ENCODE results near the gene SLC12A1.

Gene SLC12A1

DNA sequence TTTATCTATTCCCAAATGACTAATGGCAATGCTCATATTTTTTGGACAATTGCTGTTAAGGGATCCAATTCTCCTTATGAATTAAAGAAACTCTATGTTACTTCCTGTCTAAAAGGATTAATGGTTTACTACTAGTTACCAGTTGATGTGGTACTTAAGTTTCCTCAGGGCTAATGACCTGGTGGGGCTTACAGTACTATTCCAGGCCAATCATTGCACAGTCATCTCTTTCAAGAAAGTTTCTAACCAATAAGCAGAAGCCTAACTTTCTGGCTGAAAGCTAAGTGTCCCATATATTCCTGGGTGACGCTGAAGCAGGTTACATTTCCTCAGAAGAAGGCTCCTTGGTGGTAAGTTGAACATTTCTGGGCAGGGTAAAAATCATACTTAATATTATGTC, at the start of gene SLC12A1:
Gene SLC12A1, plus strand, starts transcription at position 322 of the 400 bp plus-strand sequence. CDS start 1,418 bp downstream, outside the sequence.
- DNase-seq, result no peak

DNA sequence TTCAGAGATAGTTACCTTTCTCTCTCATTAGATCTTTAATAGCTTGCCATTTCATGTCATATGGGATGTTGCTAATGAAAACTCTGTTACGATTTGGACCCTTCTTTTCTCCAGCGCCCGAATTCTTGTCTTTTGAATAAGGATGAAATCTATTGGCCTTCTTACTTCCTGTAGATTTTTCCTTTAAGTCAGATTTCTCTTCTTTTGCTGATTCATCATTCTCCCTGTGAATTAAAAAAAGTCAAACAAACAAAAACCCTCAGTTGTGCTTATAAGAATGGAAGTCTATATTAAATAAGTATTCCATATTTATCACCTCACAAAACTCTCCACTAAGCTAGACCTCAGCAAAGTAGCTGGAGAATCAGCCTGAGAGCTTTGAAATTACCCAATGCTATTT, 37.5 kb upstream of the SLC12A1 start:
- no peak for DNase-seq

DNA sequence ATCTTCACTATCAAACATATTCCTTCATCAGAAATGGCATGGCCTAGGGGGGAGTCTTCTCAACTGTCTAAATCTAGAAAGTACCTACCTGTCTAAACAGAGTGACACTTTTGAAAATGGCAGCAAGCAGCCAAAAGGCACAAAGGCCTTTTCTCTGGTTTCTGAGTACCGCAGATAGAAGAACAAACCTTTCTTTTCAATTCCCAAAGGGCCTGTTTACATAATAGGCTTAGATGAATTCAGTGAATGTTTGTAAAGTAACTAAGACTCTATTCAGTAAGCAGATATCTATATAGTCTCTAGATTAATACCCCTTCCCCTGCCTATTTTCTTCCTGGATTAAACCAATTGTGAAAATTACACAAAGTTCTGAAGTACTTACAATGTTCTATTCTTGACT, 35.1 kb upstream of the SLC12A1 start:
- no peak for DNase-seq

DNA sequence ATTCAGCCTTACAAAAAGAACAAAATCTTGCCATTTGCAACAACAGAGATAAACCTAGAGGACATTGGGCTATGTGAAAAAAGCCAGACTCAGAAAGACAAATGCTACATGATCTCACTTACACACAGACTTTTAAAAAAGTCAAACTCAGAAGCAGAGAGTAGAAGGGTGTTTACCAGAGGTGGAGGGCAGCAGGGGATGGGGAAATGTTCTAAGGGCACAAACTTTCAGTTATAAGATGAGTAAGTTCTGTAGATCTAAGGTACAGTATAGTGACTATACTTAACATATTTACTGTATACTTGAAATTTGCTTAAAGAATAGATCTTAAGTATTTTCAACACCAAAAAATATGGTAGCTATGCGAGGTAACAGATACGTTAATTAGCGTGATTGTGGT, 31.0 kb upstream of the SLC12A1 start:
- DNase-seq, result no peak

DNA sequence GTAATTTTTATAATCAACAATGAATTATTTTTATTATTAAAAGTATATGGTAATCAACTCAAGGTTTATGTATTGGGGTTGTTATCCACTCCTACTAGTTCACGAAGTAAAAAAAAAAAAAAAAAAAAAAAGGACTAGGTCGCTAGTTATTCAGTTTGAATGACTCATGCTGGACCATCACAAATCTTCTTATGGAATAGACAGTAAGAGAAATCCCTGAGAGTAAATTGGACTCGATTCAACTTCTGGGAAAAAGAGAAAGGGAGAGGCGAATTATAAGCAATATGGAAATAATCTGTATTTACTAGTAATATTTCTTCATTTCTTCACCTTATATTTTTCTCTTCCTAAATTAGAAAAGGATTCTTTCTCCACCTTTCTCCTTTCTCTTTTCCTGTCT, 30.0 kb upstream of the SLC12A1 start:
- no peak for DNase-seq

DNA sequence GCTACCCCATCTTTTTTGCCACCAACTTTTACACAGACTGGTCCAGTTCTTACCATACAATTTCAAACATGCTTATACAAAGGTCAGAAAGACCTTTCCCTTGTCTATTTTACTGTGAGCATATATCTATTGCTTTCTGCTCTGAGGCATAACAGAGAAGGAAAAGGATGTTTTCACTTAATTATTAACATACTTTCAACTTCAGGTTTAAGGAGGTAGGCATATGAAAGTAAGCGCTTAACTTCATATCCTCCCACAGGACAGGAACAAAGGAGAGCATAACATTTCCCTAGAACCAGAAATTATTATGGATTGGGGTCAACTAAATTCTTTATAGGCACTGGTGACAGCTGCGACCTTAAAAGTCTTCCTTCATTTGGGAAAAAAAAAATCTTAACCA, 29.1 kb upstream of the SLC12A1 start:
- DNase-seq, result no peak

DNA sequence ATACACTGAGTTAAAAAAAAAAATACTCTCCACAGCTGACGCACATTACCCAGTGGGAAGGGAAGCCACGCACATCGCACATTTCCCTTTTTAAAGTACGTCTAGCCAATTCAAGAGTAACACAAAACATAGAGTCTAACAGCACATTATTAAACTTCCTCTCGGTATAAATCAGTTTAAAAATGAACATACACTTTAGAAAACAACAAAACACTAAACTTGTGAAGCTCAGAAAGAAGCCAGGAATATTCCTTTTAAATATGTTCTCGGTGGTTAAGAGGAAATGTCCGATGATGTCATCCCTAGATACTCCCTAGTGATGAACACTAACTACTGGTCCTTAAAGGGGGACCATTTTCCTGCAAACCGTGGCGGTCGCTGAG, 28.7 kb upstream of the SLC12A1 start:
- peak; percentile 19 for DNase-seq

DNA sequence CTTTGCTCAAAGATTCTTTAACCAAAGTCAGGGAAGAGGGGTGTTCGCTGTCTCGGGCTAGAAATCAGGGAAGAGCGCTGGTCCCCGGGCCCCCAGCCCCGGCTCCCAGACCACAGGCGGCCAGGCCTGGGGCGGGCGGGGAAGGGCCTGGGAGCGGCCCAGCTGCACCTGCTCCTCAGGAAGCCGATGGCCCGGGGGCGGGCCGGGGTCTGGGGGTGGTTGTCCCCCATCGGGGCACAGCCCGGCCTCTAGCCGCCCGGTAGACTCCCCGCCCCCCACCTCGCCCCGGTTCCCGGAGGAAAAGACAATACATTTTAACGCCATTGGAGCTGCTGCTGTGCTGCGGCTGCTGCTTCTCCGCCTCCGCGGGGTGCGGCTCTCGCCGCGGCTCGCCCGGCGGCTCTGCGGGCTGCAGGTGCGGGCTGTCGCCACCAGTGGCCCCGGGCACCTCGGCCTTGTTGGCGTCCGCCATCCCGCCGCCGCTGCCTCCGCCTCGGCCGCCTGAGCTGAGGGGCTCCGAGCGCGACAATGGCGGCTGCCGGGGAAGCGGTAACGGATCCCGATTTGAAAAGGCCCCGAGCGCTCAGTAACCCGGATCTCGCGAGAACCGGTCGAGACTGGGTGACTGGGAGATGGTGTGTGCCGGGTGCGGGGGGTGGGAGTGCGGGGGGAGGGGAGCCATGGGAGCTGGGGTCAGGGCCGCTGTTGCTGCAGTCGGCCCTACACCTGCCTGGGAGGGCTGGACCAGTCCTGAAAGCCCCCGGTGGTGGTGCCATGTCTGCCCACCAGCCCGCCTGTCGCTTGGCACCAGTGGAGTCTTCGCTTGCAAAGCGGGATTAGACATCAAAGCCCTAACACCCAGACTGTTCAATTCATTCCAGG, 28.1 kb upstream of the SLC12A1 start, which contains the start of gene MYEF2:
Gene MYEF2, minus strand, starts transcription at position 530 of the 882 bp plus-strand sequence. Its CDS starts 58 bp downstream, at position 472.
- peak; percentile 43 for DNase-seq

DNA sequence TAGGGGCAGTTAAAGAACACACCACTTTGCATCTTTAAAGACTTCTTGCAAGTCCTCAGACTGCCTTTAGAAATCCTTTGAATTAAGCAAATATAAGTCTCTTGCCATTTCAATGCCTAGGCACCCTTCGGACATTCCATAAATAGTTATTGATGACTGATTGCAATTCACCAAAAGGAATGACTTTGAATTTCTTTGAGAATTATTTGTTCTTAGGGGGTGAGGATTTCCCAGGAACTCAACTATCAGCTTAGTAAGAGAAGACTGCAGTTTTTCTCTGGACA, 27.5 kb upstream of the SLC12A1 start:
- DNase-seq, result peak; percentile 21

DNA sequence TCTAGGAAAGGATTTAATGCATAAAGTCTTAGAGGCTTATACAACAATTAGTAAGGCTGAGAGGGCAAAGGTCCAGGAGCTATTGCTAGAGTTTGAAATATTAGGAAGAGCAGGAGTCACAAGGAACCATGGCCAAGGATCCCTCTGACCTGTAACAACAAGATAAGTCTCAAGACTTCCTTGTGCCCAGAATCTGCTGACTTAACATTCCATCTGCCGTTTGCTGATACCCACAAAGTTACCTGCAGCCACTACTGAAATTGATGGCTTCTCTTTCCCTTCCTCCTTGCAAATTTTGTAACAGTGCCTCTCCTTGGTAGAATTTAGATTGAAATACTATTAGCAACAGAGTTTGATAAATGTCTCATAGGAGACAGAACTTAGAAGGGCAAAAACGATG, 23.4 kb upstream of the SLC12A1 start:
- DNase-seq, result no peak

DNA sequence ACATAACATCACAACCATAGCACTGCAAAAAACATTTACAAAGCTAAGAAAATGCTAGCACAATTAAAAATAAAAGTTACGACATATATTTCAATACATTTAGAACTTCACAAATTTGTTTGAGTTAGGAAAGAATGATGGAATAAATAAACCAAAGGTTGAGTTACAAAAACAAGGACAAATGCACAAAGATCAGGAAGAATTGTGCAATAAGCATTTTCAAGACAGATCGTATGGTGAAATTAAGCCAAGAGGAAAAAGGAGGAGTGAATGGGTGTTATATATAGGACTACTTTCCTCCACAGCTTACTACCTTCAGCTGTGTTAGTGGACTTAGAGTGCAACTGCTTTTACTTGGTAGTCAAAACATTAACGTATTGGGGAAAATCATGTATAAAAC, 20.6 kb upstream of the SLC12A1 start:
- no peak for DNase-seq

DNA sequence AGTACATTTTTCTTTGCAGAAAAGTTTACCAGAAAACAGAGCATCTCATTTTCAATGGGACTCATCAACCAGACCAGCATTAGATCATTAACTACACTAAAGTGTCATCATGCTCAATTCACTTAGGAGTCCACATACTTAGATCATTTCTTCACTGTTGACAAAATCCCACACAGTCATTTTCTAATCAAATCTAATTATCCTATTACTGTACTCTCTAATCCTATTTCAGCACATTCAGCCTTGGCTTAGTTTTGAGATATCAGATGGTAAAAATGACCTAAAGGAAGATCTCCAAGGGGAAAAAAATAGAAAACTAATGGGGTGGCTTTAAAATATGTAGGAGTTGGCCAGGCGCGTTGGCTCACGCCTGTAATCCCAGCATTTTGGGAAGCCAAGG, 19.8 kb upstream of the SLC12A1 start:
- DNase-seq, result no peak

DNA sequence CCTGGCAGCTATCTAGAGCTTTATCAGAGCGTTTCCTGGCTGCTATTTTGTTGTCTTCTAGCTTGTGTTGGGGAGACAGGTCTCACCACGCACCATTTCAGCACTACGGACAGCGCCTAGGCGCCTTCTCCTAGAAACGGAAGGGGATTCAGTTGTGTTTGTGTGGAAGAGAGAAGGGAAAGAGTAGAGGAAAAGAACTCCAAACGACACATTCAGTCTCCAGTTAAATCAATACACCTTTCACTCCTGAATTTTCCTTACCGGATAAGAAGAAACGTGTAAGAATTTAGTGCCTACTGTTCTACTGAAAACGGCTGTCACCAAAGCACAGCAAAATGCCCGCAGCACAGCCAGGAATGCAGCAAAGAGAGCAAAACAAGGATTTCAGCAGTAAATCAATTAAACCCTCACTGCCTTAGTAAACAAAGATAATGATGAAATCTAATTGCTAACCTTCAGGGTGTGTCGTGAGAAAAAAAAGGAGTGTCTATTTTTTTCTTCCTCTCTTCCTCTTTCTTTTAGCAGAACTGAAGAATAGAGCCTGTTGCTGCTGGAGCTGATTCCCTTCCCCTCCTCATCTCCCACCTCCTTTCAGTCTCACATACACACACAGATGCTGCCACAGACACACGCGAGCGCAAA, 15.0 kb upstream of the SLC12A1 start:
- peak; percentile 23 for DNase-seq

DNA sequence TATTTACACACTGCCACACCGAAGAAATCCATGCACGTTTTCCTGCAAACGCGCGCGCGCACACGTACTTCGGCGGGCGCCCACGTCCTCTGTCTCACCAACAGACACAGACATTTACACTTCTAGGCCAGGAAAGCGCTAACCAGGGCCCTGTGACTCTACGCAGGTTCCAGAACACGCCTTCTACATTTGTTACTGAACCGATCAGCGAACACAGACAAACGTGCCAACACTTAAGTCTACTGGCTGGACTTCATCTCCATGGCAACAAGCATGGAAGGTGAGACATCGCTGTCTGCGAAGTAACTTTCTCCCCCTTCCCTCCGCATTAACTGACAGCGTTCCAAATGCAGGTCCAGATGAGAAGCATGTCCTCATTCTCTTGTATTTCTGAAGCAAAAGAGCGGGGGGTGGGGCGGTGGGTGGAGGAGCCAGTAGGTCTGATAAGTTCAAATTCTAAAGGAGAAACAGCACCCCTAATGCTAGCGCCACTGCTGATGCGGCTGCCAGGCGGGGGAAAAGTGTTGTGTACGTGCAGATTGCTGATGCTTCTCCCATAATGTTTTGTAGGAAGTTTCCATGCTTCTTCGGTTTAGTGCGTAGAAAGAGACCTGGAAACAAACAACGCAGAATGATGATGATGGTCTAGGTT, 14.4 kb upstream of the SLC12A1 start, which contains the start of gene CTXN2:
Gene CTXN2, plus strand, starts transcription at position 92 of the 652 bp plus-strand sequence. CDS start 9,636 bp downstream, outside the sequence.
- DNase-seq, result peak; percentile 12

DNA sequence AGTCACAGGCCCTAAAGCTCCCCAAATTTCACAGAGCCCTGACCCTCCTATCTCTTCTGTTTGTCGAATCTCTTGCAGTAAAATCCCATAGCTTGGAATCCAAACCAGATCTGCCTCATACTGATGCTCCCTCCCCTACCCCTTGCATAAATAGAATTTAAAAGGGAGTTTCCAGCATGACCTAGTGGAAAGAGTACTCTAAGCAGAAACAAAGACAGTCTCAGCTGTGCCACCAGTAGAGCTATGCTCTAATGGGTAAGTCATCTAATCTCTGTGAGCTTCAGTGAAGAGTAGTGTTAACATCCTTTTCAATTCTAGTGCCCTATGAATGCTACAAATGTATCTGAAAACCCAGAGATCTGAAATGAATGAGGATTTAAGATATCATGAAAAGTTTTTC, 4.0 kb upstream of the SLC12A1 start:
- DNase-seq, result no peak

DNA sequence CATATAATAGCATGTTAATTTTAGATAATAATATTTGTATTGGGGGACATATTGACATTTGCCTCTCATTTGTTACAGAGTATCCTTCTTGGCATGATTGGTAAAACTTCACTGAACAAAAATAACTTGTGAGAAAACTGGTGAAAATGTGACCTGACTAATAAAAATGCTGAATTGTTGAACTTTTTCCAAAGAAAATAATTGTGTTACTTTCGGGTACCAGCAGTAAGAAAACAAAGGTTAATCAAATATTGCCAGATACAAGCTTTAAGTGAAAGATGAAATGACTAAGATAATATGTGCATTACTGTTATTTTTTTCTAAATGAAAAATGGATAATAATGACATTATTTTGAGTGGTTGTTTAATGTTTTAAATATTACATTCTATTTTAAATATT, 15.2 kb downstream of the SLC12A1 start:
- DNase-seq, result no peak

DNA sequence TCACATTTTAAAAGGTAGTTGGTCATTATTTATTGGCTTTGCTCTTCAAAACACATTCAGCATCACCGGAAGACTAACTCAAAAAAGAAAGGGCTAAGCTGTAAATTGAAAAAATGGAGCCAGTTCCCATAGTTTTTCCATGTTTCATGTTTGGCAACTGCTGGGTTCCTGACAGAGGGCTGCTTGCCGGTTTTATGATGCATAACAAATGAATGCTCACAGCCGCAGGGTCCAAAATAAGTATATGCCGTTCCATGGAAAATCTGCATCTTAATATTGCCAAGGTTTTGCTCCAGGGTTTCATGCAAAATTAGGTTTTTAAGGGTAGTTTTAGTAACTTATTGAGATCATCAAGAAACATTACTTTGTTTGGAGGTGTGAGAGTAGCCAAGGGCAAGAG, 15.8 kb downstream of the SLC12A1 start:
- DNase-seq, result no peak

DNA sequence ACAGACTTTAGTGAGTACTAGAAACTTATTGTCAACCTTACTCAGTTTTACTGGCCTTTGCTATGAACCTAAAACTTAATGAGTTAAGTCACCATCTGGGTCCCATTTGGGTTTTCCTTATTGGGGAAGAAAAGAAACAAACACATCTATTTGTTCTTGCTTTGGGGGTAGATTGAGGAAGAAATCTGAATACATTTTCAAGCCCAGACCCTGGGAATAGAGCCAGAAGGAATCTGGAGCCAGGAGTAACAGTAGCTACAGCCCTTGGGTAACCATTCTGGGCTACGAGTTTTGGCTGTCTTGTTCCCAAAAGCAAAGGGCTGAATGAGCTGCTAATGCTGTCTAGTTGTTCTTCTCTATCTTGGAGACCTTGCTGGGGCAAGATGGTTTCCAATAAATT, 16.5 kb downstream of the SLC12A1 start:
- DNase-seq, result no peak

DNA sequence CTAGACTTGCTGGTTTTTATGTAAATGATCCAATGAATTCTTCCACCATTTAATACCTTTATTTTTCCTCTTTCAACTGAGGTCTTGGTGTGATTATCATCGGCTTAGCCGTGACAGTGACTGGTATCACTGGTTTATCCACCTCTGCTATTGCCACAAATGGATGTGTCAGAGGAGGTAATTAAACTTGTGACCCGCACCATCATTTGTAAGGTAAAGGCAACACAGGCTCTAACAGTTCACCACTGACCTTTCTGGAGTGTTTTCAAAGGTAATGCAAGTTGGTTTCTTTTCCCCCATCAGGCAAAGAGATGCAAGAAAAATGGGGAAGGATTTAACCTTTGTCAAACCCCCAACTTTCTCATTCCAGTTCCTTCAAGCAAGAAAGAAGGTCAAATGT, 19.7 kb downstream of the SLC12A1 start:
- DNase-seq, result no peak

DNA sequence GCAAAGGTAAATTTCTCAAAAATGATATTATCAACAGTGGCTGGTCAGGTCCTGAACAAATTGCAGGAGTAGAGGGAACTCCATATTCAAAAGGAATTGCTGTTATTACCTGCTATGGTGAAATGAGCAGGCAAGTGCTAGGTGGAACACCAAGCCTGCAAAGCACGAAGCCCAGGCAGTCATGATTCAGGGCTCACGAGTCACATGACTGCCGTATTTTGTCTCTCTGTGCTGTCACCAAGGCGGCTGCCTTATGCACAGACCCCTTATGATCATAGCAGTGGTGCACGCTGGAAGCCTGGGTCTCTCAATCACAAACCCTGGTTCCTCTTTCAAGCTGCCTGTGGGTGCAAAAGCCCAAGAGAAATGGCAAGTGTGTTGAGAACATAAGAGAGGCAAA, 24.4 kb downstream of the SLC12A1 start:
- DNase-seq, result no peak

DNA sequence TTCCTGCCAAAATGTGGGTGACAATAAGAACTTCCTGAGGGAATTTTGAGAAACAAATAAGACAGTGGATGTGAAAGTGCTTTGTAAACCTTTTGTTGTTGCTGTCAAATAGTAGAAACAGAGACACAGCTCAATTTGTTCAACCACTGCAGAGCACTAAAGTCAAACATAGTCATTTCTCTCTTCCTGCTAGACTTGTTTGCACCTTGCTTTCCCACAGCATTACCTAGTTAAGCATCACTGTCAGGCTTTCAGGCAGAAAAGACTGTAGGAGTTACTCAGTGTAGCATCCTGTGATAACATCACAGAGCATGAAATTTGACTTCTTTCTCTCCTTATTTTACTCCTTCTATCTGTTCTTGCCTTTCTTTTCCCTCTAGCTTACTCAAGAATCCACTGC, 27.1 kb downstream of the SLC12A1 start:
- no peak for DNase-seq

DNA sequence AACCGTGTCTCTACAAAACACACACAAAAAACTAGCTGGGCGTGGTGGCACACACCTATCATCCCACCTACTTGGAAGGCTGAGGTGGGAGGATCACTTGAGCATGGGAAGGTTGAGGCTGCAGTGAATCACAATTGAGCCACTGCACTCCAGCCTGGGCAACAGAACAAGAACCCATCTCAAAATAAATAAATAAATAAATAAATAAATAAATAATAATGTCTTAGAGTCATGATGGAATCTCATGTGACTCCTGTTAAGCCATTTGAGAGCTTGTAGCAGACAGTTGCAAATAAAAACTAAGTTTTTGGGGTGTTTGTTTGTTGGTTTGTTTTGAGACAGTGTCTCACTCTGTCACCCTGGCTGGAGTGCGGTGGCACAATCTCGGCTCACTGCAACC, 33.2 kb downstream of the SLC12A1 start:
- no peak for DNase-seq

DNA sequence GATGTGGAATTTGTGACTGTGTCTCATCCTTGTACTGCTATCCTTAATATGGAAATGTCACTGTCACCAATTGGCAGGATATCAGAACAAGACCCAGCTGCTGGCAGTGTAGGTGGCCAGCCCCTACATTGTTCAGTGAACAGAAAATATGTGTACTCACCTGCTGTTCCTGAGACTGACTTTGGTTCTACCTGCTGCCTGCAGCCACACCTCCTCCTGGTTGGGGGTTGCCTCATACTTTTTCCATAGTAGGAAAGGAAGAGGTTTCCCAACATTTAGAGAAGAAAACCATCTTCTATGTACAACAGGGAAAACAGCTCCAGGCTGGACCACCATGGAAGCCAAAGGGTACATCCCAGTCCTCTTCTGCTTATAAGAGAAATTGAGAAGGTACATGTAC, 35.9 kb downstream of the SLC12A1 start:
- DNase-seq, result peak; percentile 1

DNA sequence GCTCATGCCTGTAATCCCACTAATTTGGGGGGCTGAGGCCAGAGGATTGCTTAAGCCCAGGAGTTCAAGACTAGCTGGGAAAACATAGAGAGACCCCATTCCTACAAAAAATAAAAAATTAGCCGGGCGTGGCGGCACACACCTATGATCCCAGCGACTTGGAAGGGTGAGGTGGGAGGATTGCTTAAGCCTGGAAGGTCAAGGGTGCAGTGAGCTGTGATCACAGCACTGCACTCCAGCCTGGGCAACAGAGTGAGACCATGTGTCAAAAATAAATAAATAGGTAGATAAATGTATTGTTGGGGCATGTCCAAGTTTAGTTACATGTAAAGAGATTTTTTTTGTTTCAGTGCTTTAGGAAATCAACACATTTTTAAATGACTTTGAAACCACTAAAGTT, 36.4 kb downstream of the SLC12A1 start:
- DNase-seq, result no peak
